ENCODE results near the gene ARHGAP40.

ARHGAP40 gene

GRCh38 chr20:38599410-38599882 lies 2.2 kb upstream of the ARHGAP40 start:
- H3K9ac ChIP-seq (ENCODE audit: insufficient read length, low read depth) = no peak overlapping the region
- H3K27me3 ChIP-seq (ENCODE audit: insufficient read depth, insufficient read length) = no peaks in the 10 kb centered on the region

GRCh38 chr20:38600057-38600456 lies 1.6 kb upstream of the ARHGAP40 start:
- DNase-seq (ENCODE audit: low read depth, low spot score) = no peak
- Histone ChIP-seq H3K4me1 (ENCODE audit: insufficient read depth, insufficient read length) (peaks cover 23% of the 10 kb centered on the region), H3K27me3 (ENCODE audit: insufficient read depth, insufficient read length) (no peaks in the 10 kb centered on the region), H3K36me3 (ENCODE audit: insufficient read depth, insufficient read length, low read length) (no peaks in the 10 kb centered on the region), H3K9ac (ENCODE audit: insufficient read length, low read depth) (no peak overlapping the region), H3K9me3 (ENCODE audit: insufficient read depth, low read length) (no peaks in the 10 kb centered on the region), H3K4me3 (ENCODE audit: insufficient read length, low read depth) (no peak overlapping the region)
- TF ChIP-seq YY1 (IDR thresholded peaks at IDR 0.05; ENCODE audit: insufficient read depth, insufficient read length) (no peak), ZNF274 (IDR thresholded peaks at IDR 0.05; ENCODE audit: low read depth, low read length) (no peak), SUZ12 (IDR thresholded peaks at IDR 0.05; ENCODE audit: extremely low read depth, insufficient read depth, insufficient read length) (no peak)

More at GRCh38 chr20:38599410-38599882, 2.2 kb upstream of the ARHGAP40 start:
- H3K4me3 ChIP-seq (ENCODE audit: insufficient read length, low read depth) = no peak overlapping the region
- H3K36me3 ChIP-seq (ENCODE audit: insufficient read depth, insufficient read length, low read length) = no peaks in the 10 kb centered on the region
- TF ChIP-seq ZNF274 (IDR thresholded peaks at IDR 0.05; ENCODE audit: low read depth, low read length) = no peak
- no peak for TF ChIP-seq SUZ12 (IDR thresholded peaks at IDR 0.05; ENCODE audit: extremely low read depth, insufficient read depth, insufficient read length)
- TF ChIP-seq YY1 (IDR thresholded peaks at IDR 0.05; ENCODE audit: insufficient read depth, insufficient read length) = no peak
- peaks cover 22% of the 10 kb centered on the region for H3K4me1 ChIP-seq (ENCODE audit: insufficient read depth, insufficient read length)
- no peak for DNase-seq (ENCODE audit: low read depth, low spot score)
- no peaks in the 10 kb centered on the region for H3K9me3 ChIP-seq (ENCODE audit: insufficient read depth, low read length)

- H3K9me3 ChIP-seq (ENCODE audit: insufficient read depth, low read length) = no peaks in the 10 kb centered on the region
- TF ChIP-seq ZNF274 (IDR thresholded peaks at IDR 0.05; ENCODE audit: low read depth, low read length) (no peak), YY1 (IDR thresholded peaks at IDR 0.05; ENCODE audit: insufficient read depth, insufficient read length) (no peak), SUZ12 (IDR thresholded peaks at IDR 0.05; ENCODE audit: extremely low read depth, insufficient read depth, insufficient read length) (no peak)
- H3K36me3 ChIP-seq (ENCODE audit: insufficient read depth, insufficient read length, low read length) = no peaks in the 10 kb centered on the region
- no peaks in the 10 kb centered on the region for H3K27me3 ChIP-seq (ENCODE audit: insufficient read depth, insufficient read length)
- peaks cover 27% of the 10 kb centered on the region for H3K4me1 ChIP-seq (ENCODE audit: insufficient read depth, insufficient read length)
- no peak for DNase-seq (ENCODE audit: low read depth, low spot score)
- H3K9ac ChIP-seq (ENCODE audit: insufficient read length, low read depth) = no peak overlapping the region
- no peak overlapping the region for H3K4me3 ChIP-seq (ENCODE audit: insufficient read length, low read depth)
Measured at GRCh38 chr20:38602185-38602581, 574 bp downstream of the ARHGAP40 start.

GRCh38 chr20:38603286-38603685 lies 1.7 kb downstream of the ARHGAP40 start:
- TF ChIP-seq ZNF274 (IDR thresholded peaks at IDR 0.05; ENCODE audit: low read depth, low read length) = no peak
- no peak for TF ChIP-seq SUZ12 (IDR thresholded peaks at IDR 0.05; ENCODE audit: extremely low read depth, insufficient read depth, insufficient read length)
- no peak for TF ChIP-seq YY1 (IDR thresholded peaks at IDR 0.05; ENCODE audit: insufficient read depth, insufficient read length)
- no peak for DNase-seq (ENCODE audit: low read depth, low spot score)
- Histone ChIP-seq H3K4me1 (ENCODE audit: insufficient read depth, insufficient read length) (peaks cover 29% of the 10 kb centered on the region), H3K9me3 (ENCODE audit: insufficient read depth, low read length) (no peaks in the 10 kb centered on the region), H3K36me3 (ENCODE audit: insufficient read depth, insufficient read length, low read length) (no peaks in the 10 kb centered on the region), H3K4me3 (ENCODE audit: insufficient read length, low read depth) (no peak overlapping the region), H3K9ac (ENCODE audit: insufficient read length, low read depth) (no peak overlapping the region), H3K27me3 (ENCODE audit: insufficient read depth, insufficient read length) (no peaks in the 10 kb centered on the region)

GRCh38 chr20:38604873-38605303 lies 3.3 kb downstream of the ARHGAP40 start:
- Histone ChIP-seq H3K27me3 (ENCODE audit: insufficient read depth, insufficient read length) (no peaks in the 10 kb centered on the region), H3K9me3 (ENCODE audit: insufficient read depth, low read length) (no peaks in the 10 kb centered on the region), H3K4me3 (ENCODE audit: insufficient read length, low read depth) (no peak overlapping the region), H3K4me1 (ENCODE audit: insufficient read depth, insufficient read length) (peaks cover 34% of the 10 kb centered on the region), H3K36me3 (ENCODE audit: insufficient read depth, insufficient read length, low read length) (no peaks in the 10 kb centered on the region), H3K9ac (ENCODE audit: insufficient read length, low read depth) (no peak overlapping the region)
- TF ChIP-seq ZNF274 (IDR thresholded peaks at IDR 0.05; ENCODE audit: low read depth, low read length) (no peak), YY1 (IDR thresholded peaks at IDR 0.05; ENCODE audit: insufficient read depth, insufficient read length) (no peak), SUZ12 (IDR thresholded peaks at IDR 0.05; ENCODE audit: extremely low read depth, insufficient read depth, insufficient read length) (no peak)
- peak; percentile 63 for DNase-seq (ENCODE audit: low read depth, low spot score)

- TF ChIP-seq SUZ12 (IDR thresholded peaks at IDR 0.05; ENCODE audit: extremely low read depth, insufficient read depth, insufficient read length) (no peak), ZNF274 (IDR thresholded peaks at IDR 0.05; ENCODE audit: low read depth, low read length) (no peak)
- H3K9ac ChIP-seq (ENCODE audit: insufficient read length, low read depth) = peak overlapping the region; percentile 4
- H3K36me3 ChIP-seq (ENCODE audit: insufficient read depth, insufficient read length, low read length) = no peaks in the 10 kb centered on the region
- DNase-seq (ENCODE audit: low read depth, low spot score) = no peak
- peaks cover 24% of the 10 kb centered on the region for H3K4me1 ChIP-seq (ENCODE audit: insufficient read depth, insufficient read length)
- H3K4me3 ChIP-seq (ENCODE audit: insufficient read length, low read depth) = no peak overlapping the region
- no peaks in the 10 kb centered on the region for H3K9me3 ChIP-seq (ENCODE audit: insufficient read depth, low read length)
- no peaks in the 10 kb centered on the region for H3K27me3 ChIP-seq (ENCODE audit: insufficient read depth, insufficient read length)
Measured at GRCh38 chr20:38607351-38607750, 5.7 kb downstream of the ARHGAP40 start.

GRCh38 chr20:38608188-38608587 lies 6.6 kb downstream of the ARHGAP40 start:
- TF ChIP-seq YY1 (IDR thresholded peaks at IDR 0.05; ENCODE audit: insufficient read depth, insufficient read length) (no peak), ZNF274 (IDR thresholded peaks at IDR 0.05; ENCODE audit: low read depth, low read length) (no peak), SUZ12 (IDR thresholded peaks at IDR 0.05; ENCODE audit: extremely low read depth, insufficient read depth, insufficient read length) (no peak)

More at GRCh38 chr20:38608188-38608587, 6.6 kb downstream of the ARHGAP40 start:
- no peak for DNase-seq (ENCODE audit: low read depth, low spot score)
- no peak overlapping the region for H3K9ac ChIP-seq (ENCODE audit: insufficient read length, low read depth)
- no peaks in the 10 kb centered on the region for H3K36me3 ChIP-seq (ENCODE audit: insufficient read depth, insufficient read length, low read length)
- no peaks in the 10 kb centered on the region for H3K9me3 ChIP-seq (ENCODE audit: insufficient read depth, low read length)
- H3K27me3 ChIP-seq (ENCODE audit: insufficient read depth, insufficient read length) = no peaks in the 10 kb centered on the region
- H3K4me1 ChIP-seq (ENCODE audit: insufficient read depth, insufficient read length) = peaks cover 25% of the 10 kb centered on the region
- no peak overlapping the region for H3K4me3 ChIP-seq (ENCODE audit: insufficient read length, low read depth)
